Neural cell (in vitro differentiated cells): ENCODE results near the gene ATF6B. TPM values are rescaled to one million over a fixed set of nuclear protein-coding genes. Genes with fewer than 3 reads are reported as not detected.

Experiments
- H2AFZ ChIP-seq: fragments of 200-600, 300-800 bp; sonication (generic), shearing (Covaris generic); 2 replicates; pipeline ENCODE4 v1.6.0; 2014; ENCODE audit warnings: low read depth, mild to moderate bottlenecking, antibody characterized with exemption, low read length, moderate library complexity
- H3F3A ChIP-seq: fragments of 200-600 bp; shearing (Covaris generic); 2 replicates; pipeline ENCODE4 v1.6.1; 2016; ENCODE audit warnings: mild to moderate bottlenecking, moderate library complexity, mixed read lengths, antibody characterized with exemption, low read length; ENCODE audit not compliant: insufficient read depth, poor library complexity, severe bottlenecking
- H3K27ac ChIP-seq: fragments of 200-600, 300-800 bp; sonication (generic), shearing (Covaris generic); 2 replicates; pipeline ENCODE4 v1.5.1; 2014; ENCODE audit warnings: mild to moderate bottlenecking, low read length, moderate library complexity
- H3K27me3 ChIP-seq: fragments of 300-800, 200-600 bp; sonication (generic), shearing (Covaris generic); 2 replicates; pipeline ENCODE4 v1.6.0; 2014; ENCODE audit warnings: mild to moderate bottlenecking, low read depth, low read length, moderate library complexity; ENCODE audit not compliant: insufficient read depth
- H3K36me3 ChIP-seq: fragments of 300-800, 200-600 bp; sonication (generic), shearing (Covaris generic); 2 replicates; pipeline ENCODE4 v1.5.1; 2014; ENCODE audit warnings: mild to moderate bottlenecking, antibody characterized with exemption, low read length, moderate library complexity; ENCODE audit not compliant: insufficient read depth
- H3K4me2 ChIP-seq: fragments of 300-800, 200-600 bp; sonication (generic), shearing (Covaris generic); 2 replicates; pipeline ENCODE4 v1.6.0; 2014; ENCODE audit warnings: mild to moderate bottlenecking, low read length
- H3K4me3 ChIP-seq: fragments of 300-800, 200-600 bp; sonication (generic), shearing (Covaris generic); 2 replicates; pipeline ENCODE4 v1.5.1; 2014; ENCODE audit warnings: mild to moderate bottlenecking, low read length, moderate library complexity
- H3K79me2 ChIP-seq: fragments of 200-600 bp; shearing (Covaris generic); replicated peaks from 2 replicates; pipeline ENCODE4 v1.6.0; 2014; ENCODE audit warnings: mild to moderate bottlenecking, low read length, moderate library complexity; ENCODE audit not compliant: insufficient read depth
- H3K9ac ChIP-seq: fragments of 300-800, 200-600 bp; sonication (generic), shearing (Covaris generic); 2 replicates; pipeline ENCODE4 v1.6.1; 2016; ENCODE audit warnings: mild to moderate bottlenecking, low read length, mixed read lengths
- H3K9me2 ChIP-seq: fragments of 200-600 bp; shearing (Covaris generic); 2 replicates; pipeline ENCODE4 v1.6.1; 2016; ENCODE audit warnings: mild to moderate bottlenecking, low read length, mixed read lengths; ENCODE audit not compliant: insufficient read depth
- H3K9me3 ChIP-seq: fragments of 200-600, 300-800 bp; sonication (generic), shearing (Covaris generic); 2 replicates; pipeline ENCODE4 v1.6.1; 2016; ENCODE audit warnings: mild to moderate bottlenecking, mixed run types, low read length, moderate library complexity, mixed read lengths
- H4K20me1 ChIP-seq: fragments of 200-600 bp; shearing (Covaris generic); 2 replicates; pipeline ENCODE4 v1.6.1; 2016; ENCODE audit warnings: mild to moderate bottlenecking, mixed run types; ENCODE audit not compliant: insufficient read depth
- EP300 ChIP-seq: fragments of 450-650 bp; conservative IDR thresholded peaks from 2 replicates; pipeline ENCODE4 v1.6.1; 2014; ENCODE audit warnings: antibody characterized with exemption, mild to moderate bottlenecking, moderate library complexity; ENCODE audit not compliant: poor library complexity, severe bottlenecking
- EZH2 ChIP-seq: fragments of 200-600, 300-800 bp; shearing (Covaris generic), sonication (generic); IDR thresholded peaks from 2 replicates; pipeline ENCODE4 v1.6.1; 2014; ENCODE audit warnings: antibody characterized with exemption, low read length, borderline replicate concordance, mild to moderate bottlenecking; ENCODE audit not compliant: insufficient read depth, poor library complexity, severe bottlenecking
- MXI1 ChIP-seq: fragments of 450-650 bp; conservative IDR thresholded peaks from 2 replicates; pipeline ENCODE4 v1.6.1; 2014; ENCODE audit warnings: antibody characterized with exemption, mild to moderate bottlenecking; ENCODE audit not compliant: poor library complexity, severe bottlenecking
- POLR2AphosphoS5 ChIP-seq: IDR thresholded peaks from 2 replicates; pipeline ENCODE4 v1.6.1; 2012
- RAD21 ChIP-seq: fragments of 450-650 bp; conservative IDR thresholded peaks from 2 replicates; pipeline ENCODE4 v1.6.1; 2014; ENCODE audit warnings: antibody characterized with exemption, mild to moderate bottlenecking, moderate library complexity
- REST ChIP-seq: IDR thresholded peaks from 2 replicates; pipeline ENCODE4 v1.6.1; 2012; ENCODE audit warnings: borderline replicate concordance
- SMC3 ChIP-seq: fragments of 450-650 bp; conservative IDR thresholded peaks from 2 replicates; pipeline ENCODE4 v1.6.1; 2014; ENCODE audit warnings: antibody characterized with exemption, mild to moderate bottlenecking, moderate library complexity; ENCODE audit not compliant: poor library complexity
- TAF1 ChIP-seq: IDR thresholded peaks from 2 replicates; pipeline ENCODE4 v1.6.1; 2012; ENCODE audit warnings: low read depth
- polyA plus RNA-seq: library from polyadenylated mRNA; depleted of rRNA; stranded (reverse); fragments of >200 nt; gene quantifications from 2 replicates; pipeline ENCODE4 v1.2.3, GENCODE V29; 2014
- TF ChIP-seq, protein P1 (sequence below): fragments of 450-650 bp; IDR thresholded peaks from 2 replicates; pipeline ENCODE4 v1.5.1; 2014; ENCODE audit warnings: antibody characterized with exemption, mild to moderate bottlenecking, moderate library complexity; ENCODE audit not compliant: poor library complexity, severe bottlenecking

ATF6B gene
- polyA plus RNA-seq, 1 donor from 2014 or later = 44.3 TPM

GRCh38 chr6:32083812-32084768 is 44.0 kb downstream of the ATF6B start:
- TF ChIP-seq RAD21 (no peak), REST (no peak), SMC3 (no peak), EP300 (no peak), POLR2AphosphoS5 (no peak), EZH2 (no peak), TAF1 (no peak), MXI1 (no peak)
- TF ChIP-seq, protein P1, sequence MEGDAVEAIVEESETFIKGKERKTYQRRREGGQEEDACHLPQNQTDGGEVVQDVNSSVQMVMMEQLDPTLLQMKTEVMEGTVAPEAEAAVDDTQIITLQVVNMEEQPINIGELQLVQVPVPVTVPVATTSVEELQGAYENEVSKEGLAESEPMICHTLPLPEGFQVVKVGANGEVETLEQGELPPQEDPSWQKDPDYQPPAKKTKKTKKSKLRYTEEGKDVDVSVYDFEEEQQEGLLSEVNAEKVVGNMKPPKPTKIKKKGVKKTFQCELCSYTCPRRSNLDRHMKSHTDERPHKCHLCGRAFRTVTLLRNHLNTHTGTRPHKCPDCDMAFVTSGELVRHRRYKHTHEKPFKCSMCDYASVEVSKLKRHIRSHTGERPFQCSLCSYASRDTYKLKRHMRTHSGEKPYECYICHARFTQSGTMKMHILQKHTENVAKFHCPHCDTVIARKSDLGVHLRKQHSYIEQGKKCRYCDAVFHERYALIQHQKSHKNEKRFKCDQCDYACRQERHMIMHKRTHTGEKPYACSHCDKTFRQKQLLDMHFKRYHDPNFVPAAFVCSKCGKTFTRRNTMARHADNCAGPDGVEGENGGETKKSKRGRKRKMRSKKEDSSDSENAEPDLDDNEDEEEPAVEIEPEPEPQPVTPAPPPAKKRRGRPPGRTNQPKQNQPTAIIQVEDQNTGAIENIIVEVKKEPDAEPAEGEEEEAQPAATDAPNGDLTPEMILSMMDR = no peak
- H3K79me2 ChIP-seq = no peaks in the 10 kb centered on the region
- H3K27ac ChIP-seq = no peak overlapping the region

DNA sequence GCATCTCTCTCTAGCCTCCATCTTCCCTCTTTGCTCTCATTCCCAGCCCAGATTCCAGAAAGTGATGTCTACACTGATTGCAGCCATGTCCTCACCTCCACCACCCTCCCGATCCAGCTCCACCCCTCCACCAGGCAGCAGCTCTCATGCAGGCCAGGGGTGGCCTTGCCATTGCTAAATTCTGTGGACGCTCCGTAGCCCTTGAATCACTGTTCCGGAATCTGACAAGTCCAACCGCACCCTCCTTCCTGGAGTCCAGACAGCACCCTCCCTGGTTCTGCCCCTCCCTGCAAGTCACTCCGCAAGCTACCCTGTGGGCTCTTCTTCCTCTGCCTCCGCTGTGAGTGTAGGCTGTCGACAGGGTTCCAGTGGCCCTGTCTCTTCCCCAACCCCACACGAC is 45.1 kb downstream of the ATF6B start:
- Histone ChIP-seq H3K27me3 (no peaks in the 10 kb centered on the region), H3K36me3 (no peaks in the 10 kb centered on the region), H3K27ac (no peak overlapping the region), H3K9me2 (no peaks in the 10 kb centered on the region), H2AFZ (no peak overlapping the region), H3F3A (no peaks in the 10 kb centered on the region), H3K9ac (no peak overlapping the region), H3K4me2 (no peak overlapping the region), H3K4me3 (no peak overlapping the region), H3K9me3 (no peaks in the 10 kb centered on the region), H4K20me1 (no peaks in the 10 kb centered on the region), H3K79me2 (no peaks in the 10 kb centered on the region)
- TF ChIP-seq EP300 (no peak), REST (no peak), TAF1 (no peak), RAD21 (no peak), MXI1 (no peak), POLR2AphosphoS5 (no peak)
- TF ChIP-seq, protein P1 = no peak

More at GRCh38 chr6:32083812-32084768, 44.0 kb downstream of the ATF6B start:
- Histone ChIP-seq H3K9ac (no peak overlapping the region), H3F3A (no peaks in the 10 kb centered on the region), H4K20me1 (no peaks in the 10 kb centered on the region), H3K4me2 (no peak overlapping the region), H2AFZ (no peak overlapping the region), H3K9me2 (no peaks in the 10 kb centered on the region), H3K9me3 (no peaks in the 10 kb centered on the region), H3K36me3 (no peaks in the 10 kb centered on the region), H3K27me3 (no peaks in the 10 kb centered on the region), H3K4me3 (no peak overlapping the region)
